Measurements from ENCODE around the gene CDK5RAP2. TPM values are rescaled to one million over a fixed set of nuclear protein-coding genes. Genes with fewer than 3 reads are reported as not detected.

CDK5RAP2 gene
- total RNA-seq, 1 donor from 2014 or later = 76.8 TPM

GRCh38 chr9:120544441-120544840 is 35.5 kb downstream of the CDK5RAP2 start:
- H3K36me3 Mint-ChIP-seq (ENCODE audit: insufficient read depth) = peaks cover 25% of the 10 kb centered on the region
- H3K4me3 Mint-ChIP-seq (ENCODE audit: low read depth) = no peak overlapping the region
- H3K27ac Mint-ChIP-seq = no peak overlapping the region
- no peaks in the 10 kb centered on the region for H3K9me3 Mint-ChIP-seq (ENCODE audit: low read depth)
- DNase-seq (ENCODE audit: low spot score, unreplicated experiment) = no peak
- TF ChIP-seq CTCF (IDR thresholded peaks at IDR 0.05; ENCODE audit: unreplicated experiment) = no peak
- H3K4me1 Mint-ChIP-seq (ENCODE audit: low read depth) = no peaks in the 10 kb centered on the region
- no peaks in the 10 kb centered on the region for H3K27me3 Mint-ChIP-seq

GRCh38 chr9:120542701-120543490 is 37.1 kb downstream of the CDK5RAP2 start:
- Mint-ChIP-seq H3K27ac (no peak overlapping the region), H3K36me3 (ENCODE audit: insufficient read depth) (peaks cover 25% of the 10 kb centered on the region), H3K27me3 (no peaks in the 10 kb centered on the region), H3K9me3 (ENCODE audit: low read depth) (no peaks in the 10 kb centered on the region), H3K4me3 (ENCODE audit: low read depth) (no peak overlapping the region), H3K4me1 (ENCODE audit: low read depth) (no peaks in the 10 kb centered on the region)
- DNase-seq (ENCODE audit: low spot score, unreplicated experiment) = no peak
- TF ChIP-seq CTCF (IDR thresholded peaks at IDR 0.05; ENCODE audit: unreplicated experiment) = no peak

DNA sequence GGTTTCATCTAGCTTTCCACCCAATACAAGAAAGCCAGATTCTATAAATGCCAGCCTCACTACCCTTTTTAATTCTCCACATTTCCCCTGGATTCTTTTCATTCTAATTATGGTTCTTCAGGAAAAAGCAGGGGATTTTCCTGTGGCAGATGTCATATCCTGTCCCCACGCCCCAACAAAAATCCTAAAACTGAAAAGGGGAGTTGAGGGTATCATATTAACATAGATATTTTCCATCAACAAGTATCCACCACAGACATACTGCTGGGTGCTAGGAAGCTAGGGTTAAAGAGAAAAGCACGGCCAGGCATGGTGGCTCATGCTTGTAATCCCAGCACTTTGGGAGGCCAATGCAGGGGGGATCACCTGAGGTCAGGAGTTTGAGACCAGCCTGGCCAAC is 38.0 kb downstream of the CDK5RAP2 start:
- no peaks in the 10 kb centered on the region for H3K9me3 Mint-ChIP-seq (ENCODE audit: low read depth)
- no peaks in the 10 kb centered on the region for H3K27me3 Mint-ChIP-seq
- TF ChIP-seq CTCF (IDR thresholded peaks at IDR 0.05; ENCODE audit: unreplicated experiment) = no peak
- H3K4me1 Mint-ChIP-seq (ENCODE audit: low read depth) = no peaks in the 10 kb centered on the region
- DNase-seq (ENCODE audit: low spot score, unreplicated experiment) = no peak
- H3K4me3 Mint-ChIP-seq (ENCODE audit: low read depth) = no peak overlapping the region
- H3K36me3 Mint-ChIP-seq (ENCODE audit: insufficient read depth) = peaks cover 25% of the 10 kb centered on the region
- no peak overlapping the region for H3K27ac Mint-ChIP-seq

DNA sequence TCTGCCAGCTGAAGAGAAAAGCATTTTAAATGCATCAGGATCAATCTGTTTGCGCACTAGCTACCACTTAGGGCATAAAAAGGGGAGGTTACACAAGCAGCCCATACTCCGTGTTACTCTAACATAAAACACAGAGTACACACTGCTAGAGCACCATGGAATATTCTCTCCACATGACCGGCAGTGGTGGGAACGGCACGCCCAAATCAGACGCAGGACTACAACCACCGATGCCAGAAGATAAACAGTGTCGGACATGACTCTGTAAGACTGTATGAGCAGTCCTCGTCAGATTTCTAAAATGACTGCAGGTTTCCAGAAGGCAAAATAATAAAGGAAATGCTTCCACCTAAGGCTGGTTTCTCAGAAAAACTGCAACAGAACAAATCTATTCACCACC is 40.0 kb downstream of the CDK5RAP2 start:
- DNase-seq (ENCODE audit: low spot score, unreplicated experiment) = no peak
- Mint-ChIP-seq H3K4me1 (ENCODE audit: low read depth) (no peaks in the 10 kb centered on the region), H3K27me3 (no peaks in the 10 kb centered on the region), H3K4me3 (ENCODE audit: low read depth) (no peak overlapping the region), H3K9me3 (ENCODE audit: low read depth) (no peaks in the 10 kb centered on the region), H3K27ac (no peak overlapping the region), H3K36me3 (ENCODE audit: insufficient read depth) (peaks cover 35% of the 10 kb centered on the region)
- TF ChIP-seq CTCF (IDR thresholded peaks at IDR 0.05; ENCODE audit: unreplicated experiment) = no peak

DNA sequence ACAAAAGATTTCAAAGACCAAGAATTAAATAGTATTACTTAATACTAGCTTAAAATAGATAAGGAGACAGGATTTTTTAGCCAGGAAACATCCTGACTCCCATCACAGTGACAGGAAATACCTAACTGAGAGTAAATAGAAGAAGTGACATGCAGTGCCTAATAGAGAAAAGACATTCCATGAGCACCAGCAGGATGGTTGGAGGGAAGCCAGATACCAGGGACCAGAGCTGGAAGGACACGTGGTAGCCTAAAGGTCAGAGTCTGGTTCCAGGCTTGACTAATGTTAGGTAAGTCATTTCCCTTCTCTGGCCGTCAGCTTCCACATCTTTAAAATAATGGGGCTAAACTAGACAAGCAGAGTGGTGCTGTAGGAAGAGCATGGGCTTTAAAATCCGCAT is 41.6 kb downstream of the CDK5RAP2 start:
- H3K27me3 Mint-ChIP-seq = no peaks in the 10 kb centered on the region
- no peak overlapping the region for H3K4me3 Mint-ChIP-seq (ENCODE audit: low read depth)
- no peak for DNase-seq (ENCODE audit: low spot score, unreplicated experiment)
- peaks cover 4% of the 10 kb centered on the region for H3K4me1 Mint-ChIP-seq (ENCODE audit: low read depth)
- no peak for TF ChIP-seq CTCF (IDR thresholded peaks at IDR 0.05; ENCODE audit: unreplicated experiment)
- H3K36me3 Mint-ChIP-seq (ENCODE audit: insufficient read depth) = peaks cover 33% of the 10 kb centered on the region
- H3K9me3 Mint-ChIP-seq (ENCODE audit: low read depth) = no peaks in the 10 kb centered on the region
- no peak overlapping the region for H3K27ac Mint-ChIP-seq
